Lower leg skin (tissue), 3 donors: ENCODE results near the gene CRYBG2.

ENCODE experiments used
- CTCF ChIP-seq, 3 donors: fragments of 450-650 bp; IDR thresholded peaks; one replicate each; pipeline ENCODE4 v1.5.1; 2016; ENCODE audit warnings: antibody characterized with exemption in 3 of 3, mild to moderate bottlenecking in 3 of 3, moderate library complexity in 2 of 3
- POLR2A ChIP-seq, 2 donors: fragments of 450-650 bp; IDR thresholded peaks; one replicate each; pipeline ENCODE4 v1.6.1; 2016 to 2017; ENCODE audit warnings: antibody characterized with exemption in 2 of 2, mild to moderate bottlenecking in 1 of 2, moderate library complexity in 1 of 2

DNA sequence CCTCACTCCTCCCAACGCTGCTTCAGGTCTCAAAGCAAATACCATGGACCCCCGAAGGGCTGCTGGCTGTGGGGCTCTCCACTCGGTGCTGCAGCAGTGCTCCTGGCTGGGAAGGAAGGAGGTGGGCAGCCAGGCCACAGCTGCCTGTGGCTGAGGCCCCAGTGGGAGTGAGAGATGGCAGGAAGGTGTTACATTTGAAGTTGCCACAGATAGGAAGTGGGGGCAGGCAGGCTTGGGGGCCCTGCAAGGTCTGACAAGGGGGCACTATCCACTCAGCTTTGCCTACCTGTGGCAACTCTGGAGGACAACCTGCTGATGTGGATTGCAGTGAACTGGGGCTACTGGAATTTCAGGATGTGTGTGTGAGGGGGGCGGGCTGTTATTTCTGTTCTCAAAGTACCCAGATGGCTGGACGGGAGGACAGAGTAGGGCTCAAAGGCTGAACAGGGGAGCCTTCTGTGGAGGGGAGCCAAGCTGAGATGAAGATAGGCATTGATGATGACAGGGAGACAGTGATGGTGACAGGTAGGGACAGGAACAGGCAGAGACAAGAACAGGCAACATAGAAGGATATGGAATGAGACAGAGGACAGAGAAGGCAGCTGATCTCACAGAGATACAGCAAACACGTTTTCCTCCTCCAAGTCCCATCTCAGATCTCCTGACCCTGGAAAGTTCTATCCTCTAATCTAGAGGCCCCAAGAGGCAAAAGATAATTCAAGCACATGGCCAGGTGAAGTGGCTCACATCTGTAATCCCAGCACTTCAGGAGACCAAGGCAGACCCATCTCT, 16.9 kb upstream of the CRYBG2 start:
- TF ChIP-seq POLR2A (IDR thresholded peaks at IDR 0.05) (no peak), CTCF (IDR thresholded peaks at IDR 0.05) (no peak)
